Retinal pigment epithelial cell (primary cell): ENCODE results near the gene CLEC2B.
A peak's percentile ranks its signal among the peaks of the same experiment; 100 is the strongest.

ENCODE experiments used
- DNase-seq: peaks from one replicate; pipeline ENCODE4 v3.0.0-alpha.2; 2010; ENCODE audit warnings: low read depth
- H3K4me3 ChIP-seq: 2 replicates; pipeline ENCODE4 v1.5.1; 2011; ENCODE audit warnings: mild to moderate bottlenecking, low read length, control low read depth, moderate library complexity
- CTCF ChIP-seq: conservative IDR thresholded peaks from 2 replicates; pipeline ENCODE4 v1.5.1; 2011; ENCODE audit warnings: low read depth, low read length, control low read depth, inconsistent platforms

The CLEC2B gene

GRCh38 chr12:9829982-9830381 lies 39.2 kb downstream of the CLEC2B start:
- H3K4me3 ChIP-seq: no peak overlapping the region
- DNase-seq: no peak
- no peak for TF ChIP-seq CTCF

DNA sequence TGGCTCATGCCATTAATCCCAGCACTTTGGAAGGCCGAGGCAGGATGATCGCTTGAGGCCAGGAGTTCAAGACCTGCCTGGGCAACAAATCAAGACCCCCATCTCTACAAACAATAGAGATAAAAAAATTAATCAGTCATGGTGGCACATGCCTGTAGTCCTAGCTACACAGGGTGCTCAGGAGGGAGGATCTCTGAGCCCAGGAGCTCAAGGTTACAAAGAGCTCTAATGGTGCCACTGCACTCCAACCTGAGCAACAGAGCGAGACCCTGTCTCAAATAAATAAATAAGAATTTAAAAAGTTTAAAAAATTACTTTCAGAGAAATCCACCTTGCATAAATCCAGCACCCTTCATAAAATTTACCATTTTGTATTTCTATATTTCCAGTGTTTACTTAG lies 39.7 kb downstream of the CLEC2B start:
- DNase-seq: no peak
- TF ChIP-seq CTCF: no peak
- H3K4me3 ChIP-seq: no peak overlapping the region

- DNase-seq: no peak
- no peak for TF ChIP-seq CTCF
- H3K4me3 ChIP-seq: no peak within 1 kb of the TSS
Measured at GRCh38 chr12:9827209-9827888, 41.8 kb downstream of the CLEC2B start, which contains the start of gene KLRF1. TSS of gene KLRF1 (plus strand) at chr12:9827481. CDS start at chr12:9827545, 64 bp downstream.

- no peak for TF ChIP-seq CTCF
- no peak overlapping the region for H3K4me3 ChIP-seq
- DNase-seq: no peak
Measured at GRCh38 chr12:9820281-9820930, 48.7 kb downstream of the CLEC2B start.

- peak; percentile 83 for TF ChIP-seq CTCF
- no peak for DNase-seq
- H3K4me3 ChIP-seq: peak overlapping the region; percentile 15
Measured at GRCh38 chr12:9813821-9814798, 55.0 kb downstream of the CLEC2B start.

DNA sequence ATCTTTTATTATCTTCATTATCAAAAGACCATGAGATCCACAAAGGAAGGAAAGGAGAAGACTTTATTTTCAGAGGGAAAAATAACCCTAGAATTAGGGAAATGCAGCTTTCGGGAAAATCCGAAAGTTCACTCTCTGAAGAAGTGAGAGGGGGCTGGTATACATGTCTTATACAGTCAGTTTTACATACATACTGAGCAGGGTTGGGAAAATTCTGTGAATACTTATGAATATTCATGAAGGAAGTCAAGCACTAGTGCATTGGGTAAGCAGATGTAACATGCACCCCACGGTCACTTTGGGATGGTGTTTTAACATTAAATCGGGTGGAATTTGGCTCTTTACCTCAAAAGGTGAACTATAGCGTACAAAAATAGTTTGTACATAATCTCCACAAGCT lies 57.5 kb downstream of the CLEC2B start:
- no peak for TF ChIP-seq CTCF
- DNase-seq: no peak

More for the DNA sequence above, 57.5 kb downstream of the CLEC2B start:
- H3K4me3 ChIP-seq: no peak overlapping the region
